ENCODE measurements around the gene GDE1. TPM values are rescaled to one million over a fixed set of nuclear protein-coding genes. Genes with fewer than 3 reads are reported as not detected.
A peak's percentile ranks its signal among the peaks of the same experiment; 100 is the strongest.

The GDE1 gene
- total and polyA plus RNA-seq, 9 of the 15 experiments (the other 6 are each of a cell fraction or from before 2014, with no cell fraction given): 18.8 to 40.5 (median 22.3) TPM

DNA sequence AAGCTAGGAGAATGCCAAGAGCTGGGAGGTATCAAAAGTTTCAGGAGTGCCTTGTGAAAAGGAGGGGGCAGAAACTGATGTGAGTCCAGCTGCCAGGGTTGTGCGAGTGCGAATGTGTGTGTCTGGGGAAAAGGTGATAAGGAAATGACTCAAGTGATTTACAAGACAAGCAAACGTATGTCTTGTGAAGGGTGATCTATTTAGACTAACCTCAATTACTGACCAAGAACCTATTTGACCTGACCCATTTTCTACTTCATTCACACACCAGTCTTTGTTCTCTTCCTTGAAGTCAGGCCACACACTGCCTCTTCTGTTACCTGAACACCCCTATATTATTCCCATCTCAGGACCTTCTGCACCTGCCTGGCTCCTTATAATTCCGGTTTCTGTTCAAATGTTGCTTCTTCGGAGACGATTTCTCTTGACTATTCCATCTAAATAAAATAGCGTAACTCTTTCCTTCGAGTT lies 1.0 kb downstream of the GDE1 start (continued):
- TF ChIP-seq JUN (IDR thresholded peaks at IDR 0.05; ENCODE audit: borderline replicate concordance, low read depth, low read length) (peak; percentile 77), JUN (CRISPR knock-in tag; IDR thresholded peaks at IDR 0.05; ENCODE audit: borderline replicate concordance) (no peak), ETS2 (tag; IDR thresholded peaks at IDR 0.05; ENCODE audit: borderline replicate concordance, poor library complexity, severe bottlenecking) (no peak), KLF1 (tag; IDR thresholded peaks at IDR 0.05) (no peak), ELF2 (CRISPR knock-in tag; IDR thresholded peaks at IDR 0.05) (no peak), ZSCAN32 (CRISPR knock-in tag; IDR thresholded peaks at IDR 0.05) (no peak), ZBTB7A (IDR thresholded peaks at IDR 0.05; ENCODE audit: borderline replicate concordance, control insufficient read depth, low read depth, low read length) (no peak), POLR2AphosphoS2 (IDR thresholded peaks at IDR 0.05; ENCODE audit: low read length) (no peak), POLR2A (conservative IDR thresholded peaks at IDR 0.05) (peak; percentile 27; the same call in 1 of the 2 replicates), SNRNP70 (optimal IDR thresholded peaks at IDR 0.05; ENCODE audit: low read depth, low read length) (no peak), NR4A1 (CRISPR knock-in tag; IDR thresholded peaks at IDR 0.05) (no peak), NR4A1 (tag; IDR thresholded peaks at IDR 0.05) (peak; percentile 26; the same call in 1 of the 2 replicates), MAFG (tag; conservative IDR thresholded peaks at IDR 0.05) (0 out of 2 replicates have a peak, but pooled peaks have one; percentile 22), ESRRA (IDR thresholded peaks at IDR 0.05; ENCODE audit: borderline replicate concordance, low read depth) (peak; percentile 35; the same call in 1 of the 2 replicates), CXXC5 (CRISPR knock-in tag; IDR thresholded peaks at IDR 0.05) (peak; percentile 86), ZNF232 (CRISPR knock-in tag; IDR thresholded peaks at IDR 0.05) (no peak)
- TF ChIP-seq, protein P1, sequence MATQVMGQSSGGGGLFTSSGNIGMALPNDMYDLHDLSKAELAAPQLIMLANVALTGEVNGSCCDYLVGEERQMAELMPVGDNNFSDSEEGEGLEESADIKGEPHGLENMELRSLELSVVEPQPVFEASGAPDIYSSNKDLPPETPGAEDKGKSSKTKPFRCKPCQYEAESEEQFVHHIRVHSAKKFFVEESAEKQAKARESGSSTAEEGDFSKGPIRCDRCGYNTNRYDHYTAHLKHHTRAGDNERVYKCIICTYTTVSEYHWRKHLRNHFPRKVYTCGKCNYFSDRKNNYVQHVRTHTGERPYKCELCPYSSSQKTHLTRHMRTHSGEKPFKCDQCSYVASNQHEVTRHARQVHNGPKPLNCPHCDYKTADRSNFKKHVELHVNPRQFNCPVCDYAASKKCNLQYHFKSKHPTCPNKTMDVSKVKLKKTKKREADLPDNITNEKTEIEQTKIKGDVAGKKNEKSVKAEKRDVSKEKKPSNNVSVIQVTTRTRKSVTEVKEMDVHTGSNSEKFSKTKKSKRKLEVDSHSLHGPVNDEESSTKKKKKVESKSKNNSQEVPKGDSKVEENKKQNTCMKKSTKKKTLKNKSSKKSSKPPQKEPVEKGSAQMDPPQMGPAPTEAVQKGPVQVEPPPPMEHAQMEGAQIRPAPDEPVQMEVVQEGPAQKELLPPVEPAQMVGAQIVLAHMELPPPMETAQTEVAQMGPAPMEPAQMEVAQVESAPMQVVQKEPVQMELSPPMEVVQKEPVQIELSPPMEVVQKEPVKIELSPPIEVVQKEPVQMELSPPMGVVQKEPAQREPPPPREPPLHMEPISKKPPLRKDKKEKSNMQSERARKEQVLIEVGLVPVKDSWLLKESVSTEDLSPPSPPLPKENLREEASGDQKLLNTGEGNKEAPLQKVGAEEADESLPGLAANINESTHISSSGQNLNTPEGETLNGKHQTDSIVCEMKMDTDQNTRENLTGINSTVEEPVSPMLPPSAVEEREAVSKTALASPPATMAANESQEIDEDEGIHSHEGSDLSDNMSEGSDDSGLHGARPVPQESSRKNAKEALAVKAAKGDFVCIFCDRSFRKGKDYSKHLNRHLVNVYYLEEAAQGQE (IDR thresholded peaks at IDR 0.05; ENCODE audit: borderline replicate concordance): peak; percentile 21; the same call in 1 of the 2 replicates
- TF ChIP-seq, protein P1 (CRISPR knock-in tag; IDR thresholded peaks at IDR 0.05; ENCODE audit: low read depth): no peak
